Osteoblast (primary cell): ENCODE results near the gene OR4F17. TPM values are rescaled to one million over a fixed set of nuclear protein-coding genes. Genes with fewer than 3 reads are reported as not detected.
"Not testable (repeated sequence)": the region's sequence is repeated elsewhere in the genome, so short reads cannot be mapped to it uniquely, and the experiment has no call there.

Source experiments
- DNase-seq: peaks from one replicate; pipeline ENCODE4 v3.0.0; 2011; ENCODE audit warnings: low spot score, mixed read lengths; ENCODE audit not compliant: insufficient read length; ENCODE audit errors: missing footprints
- H2AFZ ChIP-seq: 2 replicates; pipeline ENCODE4 v1.6.0; 2011; ENCODE audit warnings: mild to moderate bottlenecking, low read length
- H3K27ac ChIP-seq: 2 replicates; pipeline ENCODE4 v1.5.1; 2011; ENCODE audit warnings: mild to moderate bottlenecking, low read depth, low read length, moderate library complexity
- H3K27me3 ChIP-seq: 2 replicates; pipeline ENCODE4 v1.6.0; 2012; ENCODE audit warnings: mild to moderate bottlenecking, control low read depth, inconsistent platforms, low read length, moderate library complexity; ENCODE audit not compliant: insufficient read depth
- H3K36me3 ChIP-seq: 2 replicates; pipeline ENCODE4 v1.5.1; 2011; ENCODE audit warnings: mild to moderate bottlenecking, low read length, control low read depth, moderate library complexity; ENCODE audit not compliant: insufficient read depth
- H3K4me1 ChIP-seq: 2 replicates; pipeline ENCODE4 v1.5.1; 2011; ENCODE audit warnings: mild to moderate bottlenecking, low read length, control low read depth, moderate library complexity; ENCODE audit not compliant: insufficient read depth
- H3K4me2 ChIP-seq: 2 replicates; pipeline ENCODE4 v1.6.0; 2011; ENCODE audit warnings: mild to moderate bottlenecking, low read length; ENCODE audit not compliant: insufficient read depth
- H3K4me3 ChIP-seq: fragments of 200-600 bp; sonication (generic); 3 replicates; pipeline ENCODE4 v1.5.1; 2012; ENCODE audit warnings: mild to moderate bottlenecking, low read length, inconsistent platforms; ENCODE audit not compliant: insufficient read depth
- H3K79me2 ChIP-seq: 2 replicates; pipeline ENCODE4 v1.6.0; 2012; ENCODE audit warnings: mild to moderate bottlenecking, low read length, control low read depth, inconsistent platforms; ENCODE audit not compliant: insufficient read depth
- H3K9me3 ChIP-seq: 2 replicates; pipeline ENCODE4 v1.5.1; 2011; ENCODE audit warnings: low read depth, low read length, control low read depth
- H4K20me1 ChIP-seq: 2 replicates; pipeline ENCODE4 v1.6.0; 2012; ENCODE audit warnings: mild to moderate bottlenecking, low read length, control low read depth; ENCODE audit not compliant: insufficient read depth
- total RNA-seq: library from RNA; depleted of rRNA; stranded (reverse); fragments of >200 nt; gene quantifications from 2 replicates; pipeline ENCODE4 v1.2.3, GENCODE V29; 2012

The OR4F17 gene, protein sequence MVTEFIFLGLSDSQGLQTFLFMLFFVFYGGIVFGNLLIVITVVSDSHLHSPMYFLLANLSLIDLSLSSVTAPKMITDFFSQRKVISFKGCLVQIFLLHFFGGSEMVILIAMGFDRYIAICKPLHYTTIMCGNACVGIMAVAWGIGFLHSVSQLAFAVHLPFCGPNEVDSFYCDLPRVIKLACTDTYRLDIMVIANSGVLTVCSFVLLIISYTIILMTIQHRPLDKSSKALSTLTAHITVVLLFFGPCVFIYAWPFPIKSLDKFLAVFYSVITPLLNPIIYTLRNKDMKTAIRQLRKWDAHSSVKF
- total RNA-seq = not detected in 2 replicates

- H2AFZ ChIP-seq, H3K27ac ChIP-seq, H3K79me2 ChIP-seq, H3K4me1 ChIP-seq, H3K36me3 ChIP-seq, DNase-seq, H3K4me3 ChIP-seq, H3K9me3 ChIP-seq, H3K4me2 ChIP-seq, H4K20me1 ChIP-seq, H3K27me3 ChIP-seq: not testable (repeated sequence)
Measured at GRCh38 chr19:106804-107203, at the start of gene OR4F17. Gene OR4F17, plus strand, starts transcription at chr19:107104. Its CDS starts 3,575 bp downstream, at chr19:110679.

GRCh38 chr19:70793-71192 lies 36.1 kb upstream of the OR4F17 start:
- not testable (repeated sequence) for H2AFZ ChIP-seq

GRCh38 chr19:82864-83263 lies 24.0 kb upstream of the OR4F17 start:
- not testable (repeated sequence) for H3K27ac ChIP-seq

More at GRCh38 chr19:70793-71192, 36.1 kb upstream of the OR4F17 start:
- not testable (repeated sequence) for H3K27ac ChIP-seq, H3K9me3 ChIP-seq, H3K4me2 ChIP-seq, H3K4me3 ChIP-seq, H3K36me3 ChIP-seq, H3K4me1 ChIP-seq, H4K20me1 ChIP-seq, DNase-seq, H3K79me2 ChIP-seq, H3K27me3 ChIP-seq

GRCh38 chr19:83626-84025 lies 23.3 kb upstream of the OR4F17 start:
- H3K4me2 ChIP-seq, H3K4me1 ChIP-seq, H2AFZ ChIP-seq, H3K79me2 ChIP-seq, H3K36me3 ChIP-seq, H4K20me1 ChIP-seq, H3K27ac ChIP-seq, DNase-seq, H3K9me3 ChIP-seq, H3K4me3 ChIP-seq, H3K27me3 ChIP-seq: not testable (repeated sequence)

More at GRCh38 chr19:82864-83263, 24.0 kb upstream of the OR4F17 start:
- H3K36me3 ChIP-seq, H3K27me3 ChIP-seq, H3K4me2 ChIP-seq, H2AFZ ChIP-seq, DNase-seq, H3K4me3 ChIP-seq, H3K4me1 ChIP-seq, H3K79me2 ChIP-seq, H3K9me3 ChIP-seq, H4K20me1 ChIP-seq: not testable (repeated sequence)

- H3K27ac ChIP-seq, H3K4me3 ChIP-seq, H2AFZ ChIP-seq, H3K9me3 ChIP-seq, H3K36me3 ChIP-seq, H3K4me1 ChIP-seq, DNase-seq, H3K79me2 ChIP-seq, H3K4me2 ChIP-seq, H4K20me1 ChIP-seq, H3K27me3 ChIP-seq: not testable (repeated sequence)
Measured at GRCh38 chr19:90678-91077, 16.2 kb upstream of the OR4F17 start.

DNA sequence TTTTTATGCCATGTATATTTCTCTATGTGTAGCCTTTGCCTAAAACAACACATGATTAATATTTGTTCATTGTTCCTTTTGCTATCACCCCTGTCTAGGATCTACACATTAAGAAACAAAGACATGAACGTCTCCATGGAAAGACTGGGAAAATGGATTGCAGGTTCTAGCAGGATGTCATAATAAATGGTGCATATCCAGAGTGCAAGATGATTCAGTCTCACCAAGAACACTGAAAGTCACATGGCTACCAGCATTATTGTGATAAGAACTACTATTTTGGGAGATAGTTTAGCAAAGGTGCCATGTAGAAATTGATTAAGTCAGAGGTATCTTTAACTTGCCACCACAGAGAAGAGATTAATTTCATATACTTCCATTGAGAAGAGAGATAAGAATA lies 12.1 kb upstream of the OR4F17 start:
- H3K9me3 ChIP-seq, H3K4me1 ChIP-seq, H4K20me1 ChIP-seq, H3K27ac ChIP-seq, H2AFZ ChIP-seq, H3K79me2 ChIP-seq, H3K27me3 ChIP-seq, H3K4me2 ChIP-seq, DNase-seq, H3K36me3 ChIP-seq, H3K4me3 ChIP-seq: not testable (repeated sequence)

DNA sequence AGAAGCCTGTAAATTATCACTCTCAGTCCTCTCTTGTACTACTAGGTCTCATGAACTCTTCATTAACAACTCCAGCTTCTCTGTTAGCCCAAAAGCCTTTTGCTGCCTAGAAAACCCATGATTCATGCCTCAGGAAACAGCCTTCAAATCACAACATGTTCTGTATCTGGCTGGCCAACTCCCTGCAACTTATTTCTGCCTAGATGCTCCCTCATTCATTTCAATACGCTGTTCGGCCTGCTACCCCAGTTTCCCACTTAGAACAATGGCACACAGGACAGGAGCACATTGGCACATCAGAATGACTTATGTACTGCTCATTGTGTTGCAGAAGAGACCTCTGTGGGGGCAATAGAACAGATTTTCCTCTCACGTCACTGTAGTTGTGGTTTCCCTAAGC lies 9.3 kb upstream of the OR4F17 start:
- not testable (repeated sequence) for H3K27ac ChIP-seq, H3K79me2 ChIP-seq, H3K4me1 ChIP-seq, H2AFZ ChIP-seq, H4K20me1 ChIP-seq, H3K9me3 ChIP-seq, H3K36me3 ChIP-seq, DNase-seq, H3K27me3 ChIP-seq, H3K4me3 ChIP-seq, H3K4me2 ChIP-seq

- H3K36me3 ChIP-seq, H3K27me3 ChIP-seq, H3K4me1 ChIP-seq, H3K4me2 ChIP-seq, H3K27ac ChIP-seq, H3K79me2 ChIP-seq, H3K4me3 ChIP-seq, H2AFZ ChIP-seq, H3K9me3 ChIP-seq, H4K20me1 ChIP-seq, DNase-seq: not testable (repeated sequence)
Measured at GRCh38 chr19:120443-121140, 13.7 kb downstream of the OR4F17 start.
